Measurements from ENCODE around the gene NANOS3.
"Not testable (repeated sequence)": the region's sequence is repeated elsewhere in the genome, so short reads cannot be mapped to it uniquely, and the experiment has no call there.

Gene NANOS3

GRCh38 chr19:13887018-13887436, 10.1 kb downstream of the NANOS3 start:
- DNase-seq, result no peak

GRCh38 chr19:13887517-13887916, 10.6 kb downstream of the NANOS3 start:
- no peak for DNase-seq

GRCh38 chr19:13888281-13888680, 11.3 kb downstream of the NANOS3 start:
- DNase-seq, result no peak

- DNase-seq, result no peak
Measured at GRCh38 chr19:13890136-13890535, 13.2 kb downstream of the NANOS3 start.

- DNase-seq, result no peak
Measured at GRCh38 chr19:13892870-13893269, 15.9 kb downstream of the NANOS3 start.

- DNase-seq, result no peak
Measured at GRCh38 chr19:13894552-13894951, 17.6 kb downstream of the NANOS3 start.

GRCh38 chr19:13896227-13896626, 19.3 kb downstream of the NANOS3 start:
- no peak for DNase-seq

GRCh38 chr19:13899393-13899792, 22.5 kb downstream of the NANOS3 start:
- no peak for DNase-seq

- DNase-seq, result no peak
Measured at GRCh38 chr19:13899912-13900584, 23.1 kb downstream of the NANOS3 start.

GRCh38 chr19:13902993-13903555, 26.1 kb downstream of the NANOS3 start:
- DNase-seq, result no peak

GRCh38 chr19:13905634-13906520, 28.9 kb downstream of the NANOS3 start, which contains the start of the genes BRME1 and CC2D1A:
TSS of gene BRME1 (minus strand) at chr19:13906117. CDS start at chr19:13904892, 1,225 bp downstream.
TSS of gene CC2D1A (plus strand) at chr19:13906201. CDS start at chr19:13906442, 241 bp downstream.
- DNase-seq, result peak; percentile 80 to 89

- no peak for DNase-seq
Measured at GRCh38 chr19:13906521-13906904, 29.6 kb downstream of the NANOS3 start.

GRCh38 chr19:13906910-13907309, 30.0 kb downstream of the NANOS3 start:
- DNase-seq, result no peak

- no peak for DNase-seq
Measured at GRCh38 chr19:13908674-13909073, 31.7 kb downstream of the NANOS3 start.

GRCh38 chr19:13909430-13909829, 32.5 kb downstream of the NANOS3 start:
- DNase-seq, result no peak

- DNase-seq, result no peak
Measured at GRCh38 chr19:13913352-13913751, 36.4 kb downstream of the NANOS3 start.

- no peak for DNase-seq
Measured at GRCh38 chr19:13914777-13915176, 37.8 kb downstream of the NANOS3 start.

GRCh38 chr19:13917888-13918406, 41.0 kb downstream of the NANOS3 start:
- no peak for DNase-seq

- no peak for DNase-seq
Measured at GRCh38 chr19:13918726-13919411, 41.9 kb downstream of the NANOS3 start.

- DNase-seq, result no peak
Measured at GRCh38 chr19:13920524-13920923, 43.6 kb downstream of the NANOS3 start.

GRCh38 chr19:13920940-13921747, 44.2 kb downstream of the NANOS3 start:
- DNase-seq, result no peak

GRCh38 chr19:13922118-13922517, 45.2 kb downstream of the NANOS3 start:
- DNase-seq, result not testable (repeated sequence)

All from hippocampal formation (tissue), 2 donors.